NCI-H1694 treated with DMSO at 0.1 percent for 48 hours (cell line): Measurements from ENCODE around the gene DCAF8L2.
"Not testable (repeated sequence)": the region's sequence is repeated elsewhere in the genome, so short reads cannot be mapped to it uniquely, and the experiment has no call there.

Experiments used
- DNase-seq: peaks from one replicate; lab custom pipeline; 2025; lab: John Stamatoyannopoulos, UW

Gene DCAF8L2

DNA sequence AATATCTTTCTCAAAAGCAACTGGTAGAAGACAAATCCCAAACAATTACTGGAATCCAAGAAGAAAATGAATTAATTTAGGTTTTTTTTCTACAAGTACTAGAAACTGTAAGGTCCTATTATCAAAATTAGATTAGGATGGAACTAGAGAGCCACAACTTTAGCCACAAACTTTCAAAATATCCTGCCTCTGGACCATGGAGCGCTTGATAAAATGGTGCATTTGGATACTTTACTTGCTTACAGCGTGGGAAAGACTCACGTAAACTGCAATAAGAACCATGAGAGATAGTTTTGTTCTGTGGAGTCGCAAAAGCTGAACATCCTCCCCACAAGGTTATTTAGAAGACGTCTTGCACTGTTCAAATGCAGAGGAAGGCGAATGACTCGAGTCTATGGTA is at the start of gene DCAF8L2:
Gene DCAF8L2 (plus strand): TSS at position 301 of the 400 bp plus-strand sequence. CDS start 156,552 bp downstream, outside the sequence.
- no peak for DNase-seq

DNA sequence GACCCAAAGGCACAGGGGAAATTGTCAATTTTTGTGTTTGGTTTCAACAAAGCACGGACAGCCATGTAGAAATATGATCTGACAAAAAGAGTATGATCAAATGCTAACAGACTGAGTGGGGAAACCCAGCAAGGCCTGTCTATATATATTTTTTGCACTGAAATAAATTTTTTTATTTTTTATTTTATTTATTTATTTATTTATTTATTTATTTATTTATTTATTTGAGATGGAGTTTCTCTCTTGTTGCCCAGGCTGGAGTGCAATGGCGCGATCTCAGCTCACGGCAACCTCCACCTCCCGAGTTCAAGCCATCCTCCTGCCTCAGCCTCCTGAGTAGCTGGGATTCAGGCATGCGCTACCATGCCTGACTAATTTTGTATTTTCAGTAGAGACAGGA is 49.0 kb upstream of the DCAF8L2 start:
- DNase-seq = not testable (repeated sequence)

DNA sequence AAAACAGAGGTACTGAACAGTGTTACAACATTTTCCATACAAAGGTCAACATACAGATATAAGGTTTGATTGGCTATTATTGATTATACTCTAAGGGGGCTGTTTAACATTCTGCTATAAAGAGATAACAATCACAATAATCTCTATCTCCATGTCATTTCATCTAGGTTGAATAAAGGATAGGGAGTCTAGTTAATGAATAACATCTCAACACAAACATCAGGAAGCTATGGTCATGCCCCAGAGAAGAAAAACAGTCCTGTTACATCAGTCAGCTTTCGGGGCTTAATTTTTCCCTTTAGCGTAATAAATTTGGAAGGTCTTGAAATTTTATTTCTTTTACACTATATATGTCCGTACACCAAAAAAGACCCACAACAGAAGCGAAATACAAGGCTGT is 41.5 kb upstream of the DCAF8L2 start:
- no peak for DNase-seq

DNA sequence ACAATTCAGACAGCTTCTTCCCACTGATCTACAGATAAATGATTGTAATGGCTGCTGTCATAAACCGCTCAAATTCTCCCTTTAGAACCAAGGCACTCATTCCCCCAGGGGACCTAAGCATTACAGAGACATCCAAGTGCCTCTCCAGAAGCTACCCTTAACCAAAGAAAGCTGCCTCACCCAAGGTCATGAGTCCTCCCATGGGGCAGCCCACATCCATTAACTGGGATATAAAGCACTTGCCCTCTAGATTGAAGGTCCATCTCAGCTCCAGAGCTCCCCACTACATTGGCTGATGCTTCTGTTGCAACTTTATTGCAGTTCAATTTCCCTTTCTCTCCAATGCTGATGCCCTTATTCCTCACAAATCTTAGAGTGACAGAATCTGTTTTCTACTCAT is 40.5 kb upstream of the DCAF8L2 start:
- DNase-seq = no peak

DNA sequence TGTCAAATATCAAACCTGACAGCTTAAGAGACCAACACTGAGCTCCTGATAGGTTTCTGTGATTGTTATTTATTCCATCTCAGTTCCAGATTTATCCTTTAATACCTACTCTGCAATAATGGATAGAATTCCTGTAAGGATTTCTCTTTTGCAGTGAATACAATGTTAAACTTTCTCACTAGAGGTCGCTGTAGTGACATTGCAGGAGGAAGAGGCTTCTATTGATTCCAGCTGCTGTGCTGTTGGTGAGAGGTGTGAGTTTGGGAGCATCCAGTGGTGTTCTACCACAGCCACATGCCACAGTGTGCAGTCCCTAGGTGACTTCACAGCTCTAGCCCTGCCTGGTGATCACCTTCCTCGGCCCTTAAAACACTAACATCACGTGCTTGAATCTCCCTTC is 34.6 kb upstream of the DCAF8L2 start:
- peak; percentile 10 for DNase-seq

DNA sequence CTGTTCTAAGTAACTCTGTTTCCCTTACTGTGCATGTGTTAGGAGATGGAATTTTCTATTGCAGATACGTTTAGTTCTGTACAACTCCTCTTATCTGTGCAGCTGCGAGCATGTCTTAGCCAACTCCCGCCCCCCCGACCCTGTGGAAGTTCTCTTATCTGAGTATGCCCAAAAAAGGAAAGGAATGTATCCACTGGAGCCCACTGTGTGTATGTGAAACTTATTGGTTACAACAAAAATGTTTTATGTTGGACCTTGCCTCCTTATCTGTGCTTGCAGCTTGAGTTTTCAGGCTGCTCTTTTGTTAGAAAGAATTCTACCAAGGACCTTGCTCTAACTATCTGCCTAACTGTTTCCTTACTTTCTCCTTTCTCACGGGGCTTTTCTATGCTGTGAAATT is 24.2 kb upstream of the DCAF8L2 start:
- no peak for DNase-seq

GRCh38 chrX:27571164-27571563 is 19.0 kb upstream of the DCAF8L2 start:
- DNase-seq = no peak

DNA sequence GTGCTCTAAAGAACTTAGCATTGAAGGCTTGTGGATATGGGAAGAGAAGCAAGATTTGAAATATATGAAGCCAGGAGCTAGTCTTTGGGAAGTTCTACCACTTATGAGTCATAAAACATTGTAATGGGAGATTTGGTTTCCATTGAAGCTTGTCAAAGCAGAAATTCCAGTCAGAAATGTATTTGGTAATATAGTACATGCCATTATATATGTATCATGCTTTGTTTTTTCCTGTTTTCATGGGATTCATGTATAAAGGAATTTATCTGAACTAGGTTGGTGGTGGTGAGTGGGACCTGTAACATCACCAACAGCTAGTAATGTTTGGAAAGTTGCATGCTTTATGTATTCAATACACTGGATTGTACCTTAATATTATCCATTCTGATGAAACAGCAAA is 14.6 kb upstream of the DCAF8L2 start:
- DNase-seq = no peak

DNA sequence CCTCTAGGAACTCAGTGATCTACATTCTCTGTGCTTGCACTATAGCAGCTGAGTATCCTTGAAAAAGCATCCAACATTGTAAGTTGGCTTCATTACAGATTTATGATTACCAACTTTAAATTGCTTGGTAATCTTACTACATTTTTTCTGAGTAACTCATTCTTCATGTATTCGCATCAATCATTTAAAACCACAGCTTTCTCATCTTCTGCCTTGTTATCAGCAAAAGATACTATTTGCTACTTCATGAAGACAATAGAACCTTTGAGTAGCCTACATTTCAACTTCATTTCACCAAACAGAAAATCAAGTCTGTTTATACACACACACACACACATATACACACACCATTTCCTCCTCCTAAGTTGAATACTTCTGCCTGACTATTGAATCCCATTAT is 6.2 kb upstream of the DCAF8L2 start:
- DNase-seq = no peak

DNA sequence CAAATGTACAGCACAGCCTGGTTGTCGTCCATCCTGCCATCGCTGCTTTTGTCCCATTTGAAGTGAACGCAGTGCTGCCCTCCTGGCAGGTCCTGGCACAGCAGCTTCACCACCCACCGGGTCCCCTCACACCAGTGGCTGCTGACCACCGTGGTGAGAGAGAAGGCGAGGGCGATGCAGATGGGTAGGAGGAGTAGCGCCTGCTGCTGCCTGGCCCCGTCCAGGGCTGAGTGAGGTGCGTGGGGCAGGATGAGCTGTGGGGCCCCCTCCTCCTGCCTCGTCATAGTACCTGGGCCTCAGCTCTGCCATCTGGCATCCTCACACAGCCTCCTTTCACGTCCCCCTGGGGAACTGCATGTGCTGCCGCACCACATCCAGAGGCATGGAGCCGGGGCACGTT is 1.8 kb downstream of the DCAF8L2 start:
- no peak for DNase-seq

- DNase-seq = no peak
Measured at GRCh38 chrX:27597508-27597907, 7.4 kb downstream of the DCAF8L2 start.

GRCh38 chrX:27598312-27598711 is 8.2 kb downstream of the DCAF8L2 start:
- DNase-seq = no peak

GRCh38 chrX:27599928-27600327 is 9.8 kb downstream of the DCAF8L2 start:
- no peak for DNase-seq

DNA sequence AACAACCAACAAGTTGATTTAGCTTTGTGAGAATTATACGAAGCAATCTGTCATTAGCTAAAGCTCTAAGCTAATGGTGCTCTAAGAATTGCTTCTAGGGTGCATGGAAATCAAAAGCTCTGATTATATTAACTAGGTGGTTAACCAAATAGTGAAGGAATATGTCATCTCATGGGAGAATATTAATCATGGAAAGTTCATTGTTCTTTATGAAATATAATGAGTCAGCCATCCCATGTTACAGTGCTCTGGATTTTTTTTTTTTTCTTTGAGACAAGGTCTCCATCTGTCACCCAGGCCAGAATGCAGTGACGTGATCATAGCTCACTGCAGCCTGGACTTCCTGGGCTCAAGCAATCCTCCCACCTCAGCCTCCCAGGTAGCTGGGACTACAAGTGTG is 10.5 kb downstream of the DCAF8L2 start:
- no peak for DNase-seq

- no peak for DNase-seq
Measured at GRCh38 chrX:27608671-27609070, 18.5 kb downstream of the DCAF8L2 start.

DNA sequence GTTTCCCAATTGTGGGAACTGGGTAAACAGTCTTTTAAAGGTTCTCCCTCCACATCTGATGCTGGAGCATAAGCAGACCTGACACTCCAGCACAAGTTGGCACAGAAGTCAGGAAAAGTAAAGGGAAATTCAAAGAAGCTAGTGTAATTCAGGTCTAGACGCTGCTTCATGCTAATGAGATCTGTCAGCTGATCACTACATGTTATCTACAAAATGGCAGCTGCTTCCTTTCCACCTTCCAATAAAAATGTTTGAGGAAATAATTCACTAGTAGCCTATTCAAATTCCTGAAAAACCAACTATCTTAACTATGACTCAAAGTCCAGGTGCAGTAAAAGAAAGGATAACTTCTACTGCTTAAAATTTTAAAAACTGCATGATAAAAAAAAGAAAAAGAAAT is 29.3 kb downstream of the DCAF8L2 start:
- no peak for DNase-seq

GRCh38 chrX:27619975-27620374 is 29.8 kb downstream of the DCAF8L2 start:
- peak; percentile 20 for DNase-seq

GRCh38 chrX:27622883-27623282 is 32.7 kb downstream of the DCAF8L2 start:
- DNase-seq = no peak

DNA sequence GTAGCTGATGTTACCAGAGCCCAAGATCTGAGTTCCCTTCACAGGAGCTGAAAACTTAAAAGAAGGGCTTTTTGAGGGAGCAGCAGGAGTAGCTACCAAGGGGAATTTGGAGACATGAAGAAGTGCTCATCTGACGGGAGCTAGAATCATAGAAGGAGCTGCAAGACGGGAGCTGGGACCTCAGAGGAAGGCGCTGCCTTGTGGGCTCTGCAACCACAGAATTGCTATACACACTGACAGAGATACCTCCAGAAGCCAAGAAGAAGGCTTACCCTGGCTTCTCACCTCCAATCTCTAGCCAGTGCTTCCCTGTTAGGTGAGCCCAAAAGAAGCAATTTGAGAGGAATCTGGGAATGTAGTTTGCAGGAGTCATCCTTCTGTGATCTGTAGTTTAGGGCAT is 35.9 kb downstream of the DCAF8L2 start:
- no peak for DNase-seq

DNA sequence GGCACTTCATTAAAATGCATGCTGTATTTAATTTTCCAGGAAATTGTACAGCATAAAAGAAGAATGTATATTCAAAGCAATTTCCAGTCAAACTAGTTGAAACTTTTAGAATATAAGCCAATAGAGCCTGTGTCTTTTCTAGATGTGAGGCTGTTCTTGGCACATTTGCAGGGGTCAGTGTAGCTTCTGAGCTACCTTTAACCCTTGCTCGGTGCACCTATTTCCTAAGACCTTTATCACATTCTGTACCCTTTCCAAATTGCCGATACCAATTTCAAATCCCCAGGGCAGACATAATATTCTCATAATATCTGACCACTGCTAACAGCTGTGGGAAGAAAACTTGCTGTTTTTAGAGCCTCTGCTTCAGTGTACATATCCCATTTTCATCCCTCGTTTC is 43.2 kb downstream of the DCAF8L2 start:
- no peak for DNase-seq

GRCh38 chrX:27656581-27656980 is 66.4 kb downstream of the DCAF8L2 start:
- DNase-seq = no peak

DNA sequence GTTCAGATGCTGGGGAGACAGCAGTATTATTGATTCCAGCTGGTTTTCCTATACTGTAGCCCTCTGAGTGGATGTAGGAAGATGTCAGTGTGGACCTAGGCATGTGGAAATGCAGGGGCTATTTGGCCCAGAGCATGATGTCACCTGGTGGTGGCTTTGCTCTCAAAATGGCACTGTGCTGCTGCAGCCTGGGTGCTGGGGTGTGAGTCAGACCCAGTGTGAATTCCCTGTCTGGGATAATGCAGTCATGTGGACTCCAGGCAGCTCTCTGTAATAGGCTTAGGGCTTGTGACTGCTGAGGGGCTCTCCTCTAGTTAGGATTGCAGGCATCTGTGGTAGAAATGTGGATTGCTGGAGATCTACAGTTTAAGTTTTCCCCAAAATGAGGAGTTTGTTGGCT is 70.7 kb downstream of the DCAF8L2 start:
- no peak for DNase-seq

DNA sequence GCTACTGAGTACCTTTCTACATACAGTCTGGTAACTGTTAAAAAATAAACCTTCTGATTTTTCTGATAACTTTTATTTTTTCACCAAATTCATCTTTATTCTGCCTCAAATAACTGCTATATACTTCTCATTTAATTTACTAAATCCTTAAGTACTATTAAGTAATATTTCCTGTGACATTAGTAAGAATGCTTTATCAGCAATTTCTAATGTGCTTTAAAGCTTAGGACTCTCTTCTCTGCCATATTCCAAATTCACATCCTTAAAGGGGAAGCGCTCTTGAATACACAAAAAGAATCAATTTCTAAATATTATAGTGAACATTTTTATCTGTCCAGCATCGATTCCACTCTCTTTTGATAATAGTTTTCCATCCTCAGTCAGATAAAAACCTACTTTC is 81.1 kb downstream of the DCAF8L2 start:
- no peak for DNase-seq

DNA sequence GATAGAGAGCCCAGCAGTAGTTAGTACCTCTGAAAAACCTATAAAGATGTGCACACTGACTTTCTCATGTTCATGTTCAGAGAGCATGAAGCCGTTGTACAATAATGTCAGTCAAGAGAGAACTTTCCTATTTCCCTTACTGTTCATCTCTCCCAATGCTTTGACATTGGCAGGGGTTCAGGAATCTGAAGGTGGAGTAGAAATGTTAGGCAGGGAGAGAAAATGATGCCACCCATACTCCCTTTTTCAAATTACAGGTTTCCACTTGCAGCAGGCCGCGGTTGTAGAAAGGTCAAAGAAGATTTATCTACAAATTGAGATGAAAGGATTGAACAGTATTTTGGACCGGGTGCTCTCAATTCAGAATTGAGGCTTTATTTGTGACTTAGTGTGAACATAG is 84.3 kb downstream of the DCAF8L2 start:
- no peak for DNase-seq

- no peak for DNase-seq
Measured at GRCh38 chrX:27675493-27675892, 85.3 kb downstream of the DCAF8L2 start.
